ENCODE data around the gene IFI44. TPM values are rescaled to one million over a fixed set of nuclear protein-coding genes. Genes with fewer than 3 reads are reported as not detected.

IFI44 gene
- total and polyA plus RNA-seq, 2 of the 13 experiments (the other 11 are each of a cell fraction or from before 2014, with no cell fraction given) = not detected

- no peak for TF ChIP-seq MED13 (CRISPR knock-in tag; IDR thresholded peaks at IDR 0.05)
- no peak for TF ChIP-seq ZNF329 (CRISPR knock-in tag; IDR thresholded peaks at IDR 0.05; ENCODE audit: low read depth)
- no peak for TF ChIP-seq FOXP1 (IDR thresholded peaks at IDR 0.05)
- no peak for TF ChIP-seq FOXP1 (CRISPR knock-in tag; IDR thresholded peaks at IDR 0.05)
- TF ChIP-seq ZNF816 (CRISPR knock-in tag; IDR thresholded peaks at IDR 0.05; ENCODE audit: borderline replicate concordance) = no peak
- TF ChIP-seq ZNF335 (CRISPR knock-in tag; IDR thresholded peaks at IDR 0.05) = no peak
- TF ChIP-seq NRL (CRISPR knock-in tag; IDR thresholded peaks at IDR 0.05; ENCODE audit: borderline replicate concordance) = no peak
- TF ChIP-seq MTA1 (CRISPR knock-in tag; IDR thresholded peaks at IDR 0.05; ENCODE audit: borderline replicate concordance) = no peak
- no peak for TF ChIP-seq TFAP4 (IDR thresholded peaks at IDR 0.05; ENCODE audit: borderline replicate concordance, low read depth)
- no peak for TF ChIP-seq ZNF441 (CRISPR knock-in tag; IDR thresholded peaks at IDR 0.05; ENCODE audit: borderline replicate concordance)
- TF ChIP-seq ZSCAN5A (CRISPR knock-in tag; IDR thresholded peaks at IDR 0.05; ENCODE audit: borderline replicate concordance) = no peak
- TF ChIP-seq ZBTB7B (CRISPR knock-in tag; IDR thresholded peaks at IDR 0.05) = no peak
- BruUV-seq (replicated peaks) = no TSS peak
- 7% methylated on average over 4 of the region's 4 CpGs for WGBS (ENCODE audit: low lambda C conversion rate)
- Histone ChIP-seq H3K27me3 (ENCODE audit: control insufficient read depth in 1 of 2, insufficient read depth in 2 of 2, low read length in 2 of 2) (no peaks in the 10 kb centered on the region), H2AFZ (ENCODE audit: low read length) (no peak overlapping the region), H3K4me2 (ENCODE audit: low read depth, low read length) (no peak overlapping the region), H3K9ac (ENCODE audit: insufficient read depth, low read depth, low read length) (no peak overlapping the region), H3K9me3 (ENCODE audit: low read length) (peaks cover 33% of the 10 kb centered on the region), H3K79me2 (ENCODE audit: insufficient read depth, low read length) (no peaks in the 10 kb centered on the region), H3K4me1 (ENCODE audit: insufficient read depth, low read length) (no peaks in the 10 kb centered on the region), H4K20me1 (ENCODE audit: insufficient read depth, low read length) (no peaks in the 10 kb centered on the region), H3K27ac (ENCODE audit: extremely low read length, insufficient read depth, low read length) (no peak overlapping the region), H3K4me3 (replicated peaks in 1 of 3; ENCODE audit: insufficient read depth in 1 of 3, low read depth in 2 of 3, low read length in 3 of 3) (no peak overlapping the region), H3K36me3 (replicated peaks in 1 of 2; ENCODE audit: control insufficient read depth in 1 of 2, insufficient read depth in 2 of 2, low read length in 2 of 2) (no peaks in the 10 kb centered on the region)
- FAIRE-seq = no peak
- POLR2A ChIA-PET = no interaction called here
- ATAC-seq = no peak
- intact Hi-C loops (cut with micrococcal nuclease; ENCODE audit: unreplicated experiment) (no loop called here), in situ Hi-C loops (cut with HindIII; ENCODE audit: extremely low pct_ligation_motif_present, low pct_unique_long_range_greater_than_20kb) (no loop called here)
- CTCF ChIA-PET (ENCODE audit: low intra/inter-chr PET ratio, low total read pairs) = no interaction called here
- no peak for DNase-seq (ENCODE audit: low spot score)
These were observed 8.1 kb upstream of the IFI44 start for GRCh38 chr1:78641558-78641957.

All from HepG2 (cell line).